MV-4-11 (cell line): ENCODE measurements around the gene RNASE2.

Experiments
- DNase-seq: peaks from one replicate; lab custom pipeline; 2025; lab: John Stamatoyannopoulos, UW

The RNASE2 gene

DNA sequence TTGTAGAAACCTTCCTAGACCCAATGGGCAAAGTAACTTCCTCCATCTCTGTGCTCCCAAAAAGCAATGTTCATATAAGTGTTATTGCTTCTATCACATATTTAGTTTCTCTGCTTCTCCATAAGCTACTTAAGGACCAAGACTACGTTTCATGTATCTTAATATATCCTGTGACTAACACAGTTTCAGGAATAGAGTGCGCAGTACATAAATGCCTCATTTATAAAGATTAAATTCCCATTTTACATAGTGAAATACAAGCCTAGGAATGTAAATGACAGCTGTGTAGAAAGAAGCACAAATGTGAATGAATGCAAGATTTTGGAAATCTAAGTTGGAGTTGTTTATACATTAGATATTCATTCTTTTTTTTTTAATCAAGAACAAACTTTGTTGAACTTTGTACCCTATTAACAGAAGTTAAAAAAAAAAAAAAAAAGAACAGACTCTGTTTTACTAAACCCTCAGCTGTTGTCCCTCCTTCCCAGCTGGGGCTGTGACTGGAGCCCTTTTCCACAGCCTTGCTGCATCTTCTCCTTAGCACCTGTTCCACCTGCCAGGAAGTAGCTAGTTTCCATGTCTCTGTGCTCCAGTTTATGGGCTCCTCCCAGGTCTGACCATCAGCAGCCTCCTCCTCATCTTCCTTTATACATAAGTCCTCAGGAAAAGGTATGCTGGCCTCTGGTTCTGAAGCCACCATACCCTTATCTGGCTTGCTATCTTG lies 27.5 kb downstream of the RNASE2 start:
- no peak for DNase-seq

DNA sequence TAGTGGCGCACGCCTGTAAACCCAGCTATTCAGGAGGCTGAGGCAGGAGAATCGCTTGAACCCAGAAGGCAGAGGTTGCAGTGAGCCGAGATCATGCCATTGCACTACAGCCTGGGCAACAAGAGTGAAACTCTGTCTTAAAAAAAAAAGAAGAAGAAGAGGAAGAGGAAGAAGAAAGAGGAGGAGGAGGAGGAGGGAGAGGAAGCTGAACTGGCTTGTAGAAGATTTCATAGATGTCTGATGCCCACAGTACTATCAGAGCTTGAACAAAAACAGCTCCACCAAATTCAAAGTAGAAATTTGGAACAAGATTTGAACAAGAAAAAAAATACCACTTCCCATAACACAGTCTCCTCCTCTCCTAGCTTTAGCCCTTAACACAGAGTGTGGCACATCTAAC lies 30.4 kb downstream of the RNASE2 start:
- peak; percentile 83 for DNase-seq

DNA sequence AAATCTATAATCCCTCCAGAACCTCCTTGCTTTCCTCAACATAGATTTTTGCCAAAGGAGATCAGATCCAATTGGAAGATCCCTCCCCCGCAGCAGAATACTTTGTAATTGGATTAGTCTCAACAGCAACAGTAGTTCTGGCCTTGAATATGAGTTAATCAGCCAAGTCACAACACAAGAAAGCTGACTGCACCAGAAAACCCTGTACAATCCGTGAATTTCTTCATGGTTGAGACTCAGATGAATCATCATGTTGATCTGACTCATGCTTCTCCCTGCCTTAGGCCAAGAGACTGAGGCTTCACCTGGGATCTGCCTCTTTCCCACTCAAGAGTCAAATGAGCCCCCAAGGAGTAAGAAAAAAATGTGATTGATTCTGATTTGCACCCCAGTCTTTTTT lies 31.5 kb downstream of the RNASE2 start:
- DNase-seq: peak; percentile 69

DNA sequence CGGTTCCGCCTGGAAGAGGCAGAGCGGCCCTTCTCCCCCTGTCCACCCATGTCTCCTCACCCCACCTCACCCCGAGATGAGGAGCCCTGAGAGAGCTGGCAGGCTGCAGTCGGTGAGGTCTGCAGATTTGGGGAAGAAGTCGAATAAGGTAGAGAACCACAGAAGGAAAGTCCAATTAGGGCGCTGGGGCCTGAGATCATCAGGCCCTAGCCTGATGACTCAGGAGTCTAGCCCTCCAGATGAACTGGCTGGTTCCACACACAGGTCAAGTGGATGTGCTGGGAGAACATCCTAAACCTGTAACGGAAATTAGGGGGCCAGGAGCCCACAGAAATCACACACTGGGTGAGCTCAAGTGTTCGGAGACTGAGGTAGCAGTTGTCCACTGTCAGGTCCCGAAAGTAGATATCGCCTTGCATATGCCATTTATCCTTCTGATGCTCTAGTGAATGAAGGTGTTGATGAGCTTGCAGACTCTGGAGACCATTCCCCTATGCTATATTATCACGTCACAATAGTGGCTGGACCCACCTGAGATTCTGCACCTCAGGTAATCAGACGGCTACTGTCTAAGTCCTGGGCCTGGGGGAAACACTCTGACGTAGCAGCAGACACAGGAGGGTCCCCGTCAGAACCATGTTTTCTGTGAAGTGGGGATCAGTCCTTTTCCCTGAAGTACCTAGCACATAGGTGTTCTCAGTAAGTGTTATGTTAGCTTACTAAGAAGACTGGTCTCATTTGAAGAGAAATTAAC lies 33.6 kb downstream of the RNASE2 start:
- no peak for DNase-seq

DNA sequence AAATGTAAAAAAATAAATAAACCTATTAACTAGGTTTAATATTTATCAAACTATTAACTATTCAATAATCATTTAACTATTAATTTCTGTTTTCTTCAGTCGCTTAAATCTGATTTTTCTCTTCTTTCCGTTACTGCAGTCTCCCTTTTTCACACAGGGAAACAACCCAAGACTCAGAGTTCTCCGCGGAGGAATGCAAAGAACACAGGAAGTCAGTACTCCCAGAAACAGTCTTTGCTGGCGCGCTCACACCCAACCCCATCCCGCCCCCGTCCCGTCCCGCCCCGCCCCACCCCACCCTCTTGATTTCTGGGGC lies 34.1 kb downstream of the RNASE2 start:
- DNase-seq: no peak

DNA sequence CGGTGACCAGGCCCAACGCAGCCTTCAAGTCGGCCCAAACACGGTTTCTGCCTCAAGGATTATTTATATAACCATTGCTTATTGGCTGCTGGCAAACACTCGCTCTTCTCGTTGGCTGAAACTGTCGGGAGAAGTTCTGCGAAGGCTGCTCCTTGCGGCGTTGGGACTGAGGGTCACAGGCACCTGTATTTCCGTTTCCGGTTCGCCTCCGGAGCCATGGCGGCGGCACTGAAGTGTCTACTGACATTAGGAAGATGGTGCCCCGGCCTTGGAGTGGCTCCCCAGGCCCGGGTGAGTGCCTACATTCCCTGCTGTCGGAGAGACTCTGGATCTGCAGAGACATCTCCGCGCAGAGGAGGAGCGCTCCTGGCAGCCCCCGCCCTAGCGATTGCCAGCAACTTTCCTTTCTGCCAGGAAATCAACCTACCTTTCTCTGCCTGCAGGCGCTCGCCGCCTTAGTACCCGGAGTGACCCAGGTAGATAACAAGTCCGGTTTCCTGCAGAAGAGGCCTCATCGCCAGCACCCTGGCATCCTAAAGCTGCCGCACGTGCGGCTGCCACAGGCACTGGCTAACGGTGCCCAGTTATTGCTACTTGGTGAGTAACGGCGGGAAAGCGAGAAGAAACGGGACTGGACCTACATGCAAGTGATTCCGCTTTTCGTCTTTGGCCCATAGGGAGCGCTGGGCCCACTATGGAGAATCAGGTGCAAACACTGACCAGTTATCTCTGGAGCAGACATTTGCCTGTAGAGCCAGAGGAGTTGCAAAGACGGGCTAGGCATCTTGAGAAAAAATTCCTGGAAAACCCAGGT lies 34.7 kb downstream of the RNASE2 start, which contains the start of gene METTL17:
Gene METTL17 (plus strand): TSS at position 194 of the 814 bp plus-strand sequence. CDS start 23 bp downstream, at position 217.
- peak; percentile 98 for DNase-seq

DNA sequence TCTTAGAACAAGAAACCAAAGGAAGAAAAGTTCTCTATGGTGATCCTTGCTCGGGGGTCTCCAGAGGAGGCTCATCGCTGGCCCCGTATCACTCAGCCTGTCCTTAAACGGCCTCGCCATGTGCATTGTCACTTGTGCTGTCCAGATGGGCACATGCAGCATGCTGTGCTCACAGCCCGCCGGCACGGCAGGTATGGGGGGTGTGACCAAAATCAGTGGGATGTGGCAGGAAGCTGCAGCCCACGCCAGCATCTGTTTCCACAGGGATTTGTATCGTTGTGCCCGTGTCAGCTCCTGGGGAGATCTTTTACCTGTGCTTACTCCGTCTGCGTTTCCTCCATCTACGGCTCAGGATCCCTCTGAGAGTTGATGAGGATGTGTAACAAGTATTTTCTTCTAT lies 41.2 kb downstream of the RNASE2 start:
- DNase-seq: no peak

DNA sequence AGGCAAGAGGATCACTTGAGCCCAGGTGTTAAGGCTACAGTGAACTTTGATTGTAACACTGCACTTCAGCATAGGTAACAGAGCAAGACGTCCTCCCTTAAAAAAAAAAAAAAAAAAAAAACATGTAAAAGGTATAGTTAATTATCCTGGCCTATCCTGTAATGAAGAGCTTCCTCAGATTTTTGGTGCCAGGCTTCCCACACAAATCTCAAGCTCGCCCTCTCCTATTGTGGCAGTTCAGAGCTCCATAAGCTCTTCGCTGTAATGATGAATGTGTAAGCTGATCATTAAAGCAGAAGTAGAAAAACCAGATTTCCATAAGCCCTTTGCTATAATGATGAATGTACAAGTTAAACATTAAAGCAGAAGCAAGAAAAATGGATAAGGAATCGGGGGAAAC lies 41.8 kb downstream of the RNASE2 start:
- DNase-seq: no peak

DNA sequence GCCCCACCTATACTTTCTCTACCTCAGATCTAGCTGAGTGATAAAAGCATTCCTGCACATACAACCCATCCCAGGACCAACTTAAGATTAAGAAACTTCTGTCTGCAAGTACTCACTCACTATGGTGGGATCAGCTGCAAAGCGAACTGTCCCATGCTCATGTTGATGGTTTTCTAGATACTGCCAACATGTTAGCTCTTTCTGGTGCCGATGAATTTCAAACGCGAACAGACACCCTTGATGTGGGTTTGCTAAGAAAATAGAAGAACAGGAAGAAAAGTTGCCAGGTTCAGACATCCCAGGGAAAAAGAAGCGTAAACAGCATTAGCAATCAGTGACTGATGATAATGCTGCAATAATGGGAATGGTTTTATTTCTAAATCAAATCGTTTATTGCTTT lies 42.3 kb downstream of the RNASE2 start:
- DNase-seq: no peak

DNA sequence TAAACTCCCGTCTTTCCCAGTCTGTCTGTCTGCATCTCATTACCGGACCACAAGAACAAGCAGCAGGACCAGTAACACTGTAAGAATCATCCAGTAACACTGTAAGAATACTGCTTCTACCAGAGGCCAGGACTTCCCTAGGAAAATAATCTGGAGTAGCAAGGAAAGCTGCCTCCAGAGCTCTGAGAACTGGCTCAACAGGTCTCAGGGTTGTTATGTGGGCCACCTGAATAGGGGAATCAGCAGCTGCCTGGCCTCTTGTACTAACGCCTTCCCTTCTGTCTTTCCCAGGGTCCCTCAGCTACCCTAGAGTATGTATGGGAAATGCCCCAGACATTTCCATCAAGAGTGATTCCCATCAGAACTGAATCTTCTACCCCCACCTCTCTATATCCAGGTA lies 42.9 kb downstream of the RNASE2 start:
- DNase-seq: no peak

DNA sequence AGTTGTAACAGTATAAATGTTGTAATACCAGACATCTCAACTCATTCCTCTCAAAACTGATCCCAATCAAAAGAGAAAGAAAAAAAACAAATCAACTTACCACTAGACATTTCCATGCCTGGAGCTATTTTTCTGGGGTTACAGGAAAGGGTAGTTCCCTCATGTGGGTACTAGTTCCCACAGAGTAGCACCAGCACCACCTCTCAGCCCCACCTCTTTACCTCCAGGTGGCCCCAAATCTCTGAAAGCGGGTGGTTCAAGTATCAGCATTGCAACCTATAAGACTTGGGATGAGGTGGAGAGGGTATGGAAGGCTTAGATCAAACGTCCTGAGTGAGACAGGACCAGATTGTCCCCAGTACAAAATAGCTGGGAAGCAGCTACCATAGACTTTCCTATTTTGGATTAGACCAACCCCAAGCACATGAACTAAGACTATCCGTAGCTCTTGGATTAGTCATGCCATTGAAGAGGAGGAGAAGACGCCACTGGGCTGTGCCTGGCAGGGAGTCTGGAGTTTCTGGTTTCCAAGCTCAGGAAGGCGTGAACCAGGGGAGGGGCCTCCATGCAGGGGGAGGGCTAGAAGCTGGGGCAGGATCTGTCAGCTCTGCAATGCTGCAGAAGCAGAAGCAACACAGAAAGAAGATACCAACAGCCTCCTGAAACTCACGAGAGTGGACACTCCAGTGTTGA lies 43.5 kb downstream of the RNASE2 start, which contains the start of gene SLC39A2:
Gene SLC39A2 (plus strand): TSS at position 620 of the 693 bp plus-strand sequence. CDS start 154 bp downstream, outside the sequence.
- peak; percentile 30 for DNase-seq

DNA sequence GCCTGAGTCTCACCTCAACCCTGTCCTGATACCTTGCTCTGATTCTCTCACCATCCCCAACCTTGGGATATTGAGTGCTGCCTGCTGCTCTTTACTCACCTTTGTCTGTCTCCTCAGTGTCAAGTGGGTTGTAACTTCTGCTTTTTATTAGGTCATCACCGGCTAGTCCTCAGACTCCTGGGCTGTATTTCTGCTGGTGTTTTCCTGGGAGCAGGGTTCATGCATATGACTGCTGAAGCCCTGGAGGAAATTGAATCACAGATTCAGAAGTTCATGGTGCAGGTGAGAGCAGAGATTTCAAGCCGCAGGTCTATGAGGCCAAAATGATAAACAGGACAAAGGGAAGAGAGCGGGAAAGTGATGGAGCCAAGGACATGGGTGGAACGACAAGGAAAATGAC lies 44.3 kb downstream of the RNASE2 start:
- no peak for DNase-seq

DNA sequence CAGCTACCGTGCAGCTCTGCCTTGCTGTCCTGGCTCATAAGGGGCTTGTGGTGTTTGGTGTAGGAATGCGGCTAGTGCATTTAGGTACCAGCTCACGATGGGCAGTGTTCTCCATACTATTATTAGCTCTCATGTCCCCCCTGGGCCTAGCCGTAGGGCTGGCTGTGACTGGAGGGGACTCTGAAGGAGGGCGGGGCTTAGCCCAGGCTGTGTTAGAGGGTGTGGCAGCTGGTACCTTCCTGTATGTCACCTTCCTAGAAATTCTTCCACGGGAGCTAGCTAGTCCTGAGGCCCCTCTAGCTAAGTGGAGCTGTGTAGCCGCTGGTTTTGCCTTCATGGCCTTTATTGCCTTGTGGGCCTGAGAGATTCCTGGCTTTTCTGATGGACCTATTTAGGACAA lies 45.9 kb downstream of the RNASE2 start:
- DNase-seq: no peak

DNA sequence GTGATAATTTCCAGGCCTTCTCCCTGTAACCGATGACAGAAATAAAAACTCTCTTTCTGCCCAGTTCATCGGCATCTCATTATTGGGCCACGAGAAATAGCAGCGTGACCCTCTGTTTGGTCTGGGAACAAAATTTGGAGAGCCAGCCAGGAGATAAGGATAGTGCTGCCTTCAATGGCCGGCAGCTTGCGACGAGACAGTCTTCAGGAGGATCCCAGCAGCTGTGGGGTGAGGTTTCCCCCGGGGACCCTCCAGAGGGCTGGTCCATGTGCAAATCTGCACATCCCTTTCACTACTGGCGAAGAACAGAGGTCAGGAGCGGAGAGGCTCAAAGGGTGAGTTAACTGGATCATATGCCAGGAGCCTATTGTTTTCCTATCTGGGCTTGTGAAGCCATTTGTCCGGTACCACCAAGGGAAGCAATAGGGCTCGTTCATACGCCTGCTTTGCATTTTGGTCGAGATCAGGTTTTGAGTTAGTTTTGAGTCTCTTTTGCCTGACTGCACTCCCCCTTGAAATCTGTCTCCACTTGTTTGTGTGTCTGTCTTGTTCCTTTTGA lies 48.6 kb downstream of the RNASE2 start:
- DNase-seq: no peak
